LNCaP clone FGC (cell line): ENCODE data around the gene SLC20A1.
"Not testable (repeated sequence)": the region's sequence is repeated elsewhere in the genome, so short reads cannot be mapped to it uniquely, and the experiment has no call there.

Experiments
- DNase-seq: peaks from one replicate; pipeline ENCODE4 v3.0.0-alpha.2; 2011; ENCODE audit warnings: low read depth
- H3K4me3 ChIP-seq: 2 replicates; pipeline ENCODE4 v1.5.1; 2011; ENCODE audit warnings: mild to moderate bottlenecking, low read depth, low read length, control low read depth
- CTCF ChIP-seq: IDR thresholded peaks from 2 replicates; pipeline ENCODE4 v1.5.1; 2012; ENCODE audit warnings: mild to moderate bottlenecking; ENCODE audit not compliant: control insufficient read depth, insufficient read depth; ENCODE audit errors: extremely low read depth

Gene SLC20A1

GRCh38 chr2:112615051-112615450, 30.7 kb upstream of the SLC20A1 start:
- TF ChIP-seq CTCF, result no peak
- no peak for DNase-seq

GRCh38 chr2:112615798-112616197, 29.9 kb upstream of the SLC20A1 start:
- H3K4me3 ChIP-seq, DNase-seq: not testable (repeated sequence)

More at GRCh38 chr2:112615051-112615450, 30.7 kb upstream of the SLC20A1 start:
- no peak overlapping the region for H3K4me3 ChIP-seq

- no peak overlapping the region for H3K4me3 ChIP-seq
Observed at GRCh38 chr2:112618383-112618782, 27.4 kb upstream of the SLC20A1 start.

GRCh38 chr2:112621790-112622527, 23.8 kb upstream of the SLC20A1 start:
- DNase-seq, result no peak
- no peak overlapping the region for H3K4me3 ChIP-seq
- TF ChIP-seq CTCF, result no peak

More at GRCh38 chr2:112618383-112618782, 27.4 kb upstream of the SLC20A1 start:
- no peak for DNase-seq
- TF ChIP-seq CTCF, result no peak

- TF ChIP-seq CTCF, result no peak
- no peak overlapping the region for H3K4me3 ChIP-seq
- no peak for DNase-seq
Observed at GRCh38 chr2:112622528-112622849, 23.2 kb upstream of the SLC20A1 start.

- no peak overlapping the region for H3K4me3 ChIP-seq
Observed at GRCh38 chr2:112623913-112624777, 21.6 kb upstream of the SLC20A1 start.

More at GRCh38 chr2:112623913-112624777, 21.6 kb upstream of the SLC20A1 start:
- DNase-seq, result no peak
- no peak for TF ChIP-seq CTCF
